ENCODE results near the gene WDFY4.

WDFY4 gene

DNA sequence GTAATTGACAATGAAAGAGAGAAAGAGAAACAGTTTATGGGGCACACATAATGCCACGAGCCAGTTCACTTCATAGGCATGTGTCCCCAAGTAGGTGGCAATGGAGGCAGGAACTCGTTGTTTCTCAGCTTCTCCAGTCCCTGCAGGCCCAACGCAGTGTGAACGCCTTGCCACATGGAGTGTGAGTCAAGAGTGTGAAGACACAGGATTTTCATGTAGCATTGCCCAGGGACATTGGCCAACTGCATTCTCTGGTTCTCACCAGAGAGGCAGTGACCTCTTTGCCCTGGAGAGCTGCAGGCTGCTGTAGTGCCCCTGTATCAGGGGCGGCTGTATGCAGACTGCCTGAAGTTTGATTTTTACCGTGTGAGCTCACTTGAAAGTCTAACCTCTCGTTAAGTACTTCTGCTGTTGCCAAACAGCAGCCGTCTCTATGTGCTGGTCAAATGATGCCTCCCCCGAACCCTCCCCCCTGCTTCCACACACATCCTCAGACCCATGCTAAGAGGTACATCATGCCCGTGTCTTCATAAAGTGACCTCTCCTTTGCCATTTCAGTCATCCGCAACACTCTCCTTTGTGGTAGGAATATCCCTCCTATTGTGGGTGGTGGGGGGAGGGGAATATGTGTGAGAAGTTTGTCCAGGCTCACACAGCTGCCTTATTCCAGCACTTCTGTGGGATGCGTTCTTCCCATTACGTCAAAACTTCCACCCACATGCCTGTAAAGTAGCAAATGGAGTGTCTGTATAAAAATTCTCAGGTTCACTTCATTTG, 242.3 kb downstream of the WDFY4 start:
- no peak for DNase-seq

DNA sequence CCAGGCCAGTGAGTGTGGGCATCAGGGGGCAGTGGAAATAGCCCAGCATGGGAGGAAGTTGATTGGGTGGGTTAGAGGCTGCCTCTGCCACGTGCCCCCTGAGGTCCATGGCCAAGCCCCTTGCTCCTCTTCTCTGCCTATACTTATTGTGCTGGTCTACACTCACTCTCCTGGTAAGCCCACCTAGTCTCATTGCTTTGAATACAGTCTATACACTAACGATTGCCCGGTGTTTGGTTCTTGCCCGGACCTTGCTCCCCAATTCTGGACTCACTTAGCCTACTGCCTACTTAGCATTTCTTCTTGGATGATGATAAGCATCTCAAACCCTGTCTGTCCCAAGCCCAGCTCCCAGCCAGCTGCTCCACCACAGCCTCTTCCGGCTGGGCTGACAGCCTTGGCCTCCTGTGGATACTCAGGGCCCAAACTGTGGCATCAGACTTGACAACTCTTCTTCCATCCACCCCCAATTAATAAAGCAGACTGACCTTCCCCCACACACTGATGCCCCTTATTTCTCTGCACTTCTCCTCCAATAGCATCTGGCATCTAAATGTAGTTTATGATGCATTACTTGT, 244.8 kb downstream of the WDFY4 start:
- no peak for DNase-seq

DNA sequence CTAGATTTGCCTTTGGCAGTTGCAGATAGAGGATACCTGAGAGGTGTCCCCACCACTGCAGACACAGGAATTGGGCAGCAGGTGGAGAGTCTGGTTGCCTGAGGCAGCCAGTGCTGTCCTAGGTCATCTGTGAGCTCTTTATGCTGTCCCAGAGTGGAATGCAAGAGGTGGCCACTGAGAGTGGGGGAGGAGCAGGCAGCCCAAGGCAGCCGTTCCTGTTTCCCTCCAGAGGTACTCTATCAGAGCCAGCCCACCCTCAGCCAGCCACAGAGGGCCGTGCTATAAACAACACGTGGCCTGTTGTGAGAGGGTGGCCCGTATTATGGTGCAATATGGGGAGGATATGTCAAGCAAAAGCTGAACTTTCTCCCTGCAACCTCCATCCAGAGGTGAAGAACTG, 246.5 kb downstream of the WDFY4 start:
- no peak for DNase-seq

DNA sequence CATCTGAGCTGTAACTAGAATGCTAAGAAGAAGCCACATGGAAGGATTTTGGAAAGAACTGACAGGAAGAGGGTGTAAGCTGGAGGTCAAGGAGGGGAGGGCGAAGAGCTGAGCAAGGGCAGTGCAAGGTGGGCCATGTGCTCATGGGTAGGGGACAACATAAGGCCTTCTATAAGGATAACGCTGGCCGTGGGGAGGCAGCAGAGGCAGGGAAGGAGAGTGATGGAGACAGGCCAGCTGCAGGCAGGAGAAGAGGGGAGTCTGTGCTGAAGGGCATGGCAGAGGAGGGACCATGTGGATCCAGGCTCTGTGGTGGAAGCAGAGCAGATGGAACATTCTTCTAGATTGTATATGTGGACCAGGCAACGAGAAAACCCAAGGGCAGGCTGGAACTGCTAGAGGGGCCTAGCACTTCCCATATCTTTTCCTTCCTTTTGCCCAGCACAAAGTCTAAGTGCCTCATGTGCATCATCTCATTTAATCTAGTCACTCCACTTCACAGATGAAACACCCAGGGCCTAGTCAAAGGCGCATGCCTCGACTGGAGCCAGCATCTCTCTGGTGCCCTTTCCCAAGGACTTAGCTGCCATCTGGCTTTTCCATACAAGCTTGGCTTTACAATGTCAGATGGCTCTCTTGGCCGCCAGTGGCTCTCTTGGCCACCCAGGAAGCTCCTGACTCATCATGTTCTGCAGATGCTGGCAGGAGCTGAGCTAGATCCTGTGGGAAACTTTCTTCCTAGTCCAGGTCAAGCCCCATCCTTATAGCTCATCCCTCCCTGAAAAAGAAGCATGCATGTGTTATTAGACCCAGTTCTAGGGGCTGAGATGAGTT, 248.4 kb downstream of the WDFY4 start:
- no peak for DNase-seq

DNA sequence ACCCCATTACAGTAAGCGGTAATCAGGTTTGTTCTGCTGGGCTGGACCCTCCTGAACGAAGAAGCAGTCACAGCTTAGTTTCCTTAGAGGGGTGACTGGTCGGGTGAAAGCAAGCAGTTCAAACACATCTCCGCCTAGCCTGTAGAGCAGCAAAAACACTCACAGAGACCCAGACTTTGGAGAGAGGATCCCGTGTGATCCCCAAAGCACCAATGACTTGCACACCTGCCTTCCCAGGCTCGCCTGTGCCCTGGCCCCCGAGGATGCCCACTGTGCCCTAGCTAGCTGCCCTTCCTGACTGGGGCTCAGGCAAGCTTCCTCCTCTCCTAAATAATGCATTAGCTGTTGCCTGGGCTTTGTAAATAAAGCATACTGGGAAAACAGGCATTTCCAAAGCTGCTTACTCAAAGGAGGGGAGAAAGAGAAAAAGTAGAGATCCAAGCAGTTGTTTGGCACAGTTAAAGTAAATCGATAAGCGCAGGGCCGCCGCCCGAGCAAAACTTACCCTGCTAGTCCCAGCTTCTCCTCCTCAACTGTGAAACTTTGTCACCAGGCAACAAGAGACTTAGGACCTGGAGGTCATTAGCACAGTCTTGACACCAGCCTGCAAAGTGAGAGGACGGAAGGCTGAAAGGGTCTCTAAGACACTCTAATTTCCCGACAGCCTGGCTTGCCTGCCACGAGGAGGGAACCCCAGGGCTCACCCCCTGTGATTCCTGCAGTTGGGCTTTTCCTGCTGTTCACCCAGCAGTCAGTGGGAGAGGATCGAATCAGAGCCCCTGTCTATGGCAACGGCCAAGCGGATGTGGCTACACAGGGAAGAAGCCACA, 250.2 kb downstream of the WDFY4 start:
- peak; percentile 13 for DNase-seq

DNA sequence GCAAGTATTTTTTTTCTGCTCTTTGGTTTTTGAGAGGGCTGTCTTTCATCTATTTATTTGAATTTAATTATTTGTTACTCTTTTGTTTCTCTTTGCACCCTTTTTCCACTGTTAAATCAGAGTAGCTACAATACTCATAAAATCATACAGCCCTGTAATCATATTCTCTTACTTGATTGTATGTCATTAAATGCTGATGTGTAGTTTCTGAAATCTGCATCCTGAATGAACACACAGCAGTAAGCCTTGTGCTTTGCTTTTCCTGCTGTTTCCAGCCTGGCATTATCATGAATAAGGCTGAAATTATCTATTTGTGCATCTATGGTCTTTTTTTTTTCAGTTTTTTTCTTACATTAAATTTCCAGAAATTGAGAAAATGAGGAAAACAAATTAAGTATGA, 250.9 kb downstream of the WDFY4 start:
- no peak for DNase-seq

GRCh38 chr10:48937796-48938195, 253.1 kb downstream of the WDFY4 start:
- no peak for DNase-seq

DNA sequence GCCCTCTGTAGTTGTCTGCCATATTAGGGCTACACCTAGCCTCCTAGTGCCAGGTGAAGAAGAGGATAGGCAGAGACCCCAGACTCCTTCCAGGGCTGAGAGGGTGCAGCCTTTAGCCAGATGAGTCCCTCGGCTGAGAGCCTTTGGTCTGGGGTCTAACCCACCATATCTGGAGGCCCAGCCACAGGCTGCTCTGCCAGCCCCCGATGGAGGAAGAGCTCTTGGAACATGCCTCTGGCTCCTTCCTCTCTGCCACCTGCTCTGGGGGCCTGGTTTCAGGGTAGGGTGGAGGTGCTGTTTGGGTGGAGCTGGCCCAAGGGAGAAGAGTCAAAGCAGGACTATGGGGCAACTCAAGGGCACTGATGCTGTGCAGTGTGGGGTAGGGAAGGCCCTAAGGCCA, 253.6 kb downstream of the WDFY4 start:
- no peak for DNase-seq

- no peak for DNase-seq
Measured at GRCh38 chr10:48938990-48939536, 254.4 kb downstream of the WDFY4 start.

GRCh38 chr10:48939790-48940325, 255.2 kb downstream of the WDFY4 start, which contains the start of gene LRRC18:
TSS of gene LRRC18 (minus strand) at chr10:48939840. CDS start at chr10:48914155, 25,685 bp downstream.
- no peak for DNase-seq

- no peak for DNase-seq
Measured at GRCh38 chr10:48940372-48940771, 255.7 kb downstream of the WDFY4 start.

GRCh38 chr10:48940958-48941357, 256.3 kb downstream of the WDFY4 start:
- DNase-seq, result no peak

DNA sequence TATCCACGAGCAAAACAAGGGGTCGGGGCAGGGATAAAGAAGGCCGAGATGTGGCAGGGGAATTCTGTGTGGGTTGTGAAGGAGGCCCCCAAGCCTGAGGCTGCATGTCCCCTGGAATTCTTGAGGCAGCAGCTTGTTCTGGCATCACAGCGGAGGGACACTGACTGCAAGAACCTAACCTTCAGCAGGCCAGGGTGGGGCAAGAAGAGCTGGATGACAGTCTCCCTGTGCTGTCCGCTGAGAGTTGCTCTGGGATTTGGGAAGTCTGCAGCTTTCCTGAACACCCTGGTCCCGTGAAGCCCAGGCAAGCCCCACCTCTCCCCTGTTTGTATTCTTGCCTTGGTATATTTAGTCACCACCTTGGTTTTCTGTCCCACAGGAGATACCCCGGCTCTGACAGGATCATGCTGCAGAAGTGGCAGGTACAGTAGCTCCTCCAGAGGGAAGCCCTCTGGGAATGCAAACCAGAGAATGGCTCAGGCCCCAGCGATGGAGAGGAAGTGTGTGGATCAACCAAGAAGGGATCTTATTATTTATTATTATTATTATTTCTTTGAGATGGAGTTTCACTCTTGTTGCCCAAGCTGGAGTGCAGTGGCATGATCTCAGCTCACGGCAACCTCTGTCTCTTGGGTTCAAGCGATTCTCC, 256.9 kb downstream of the WDFY4 start:
- no peak for DNase-seq

DNA sequence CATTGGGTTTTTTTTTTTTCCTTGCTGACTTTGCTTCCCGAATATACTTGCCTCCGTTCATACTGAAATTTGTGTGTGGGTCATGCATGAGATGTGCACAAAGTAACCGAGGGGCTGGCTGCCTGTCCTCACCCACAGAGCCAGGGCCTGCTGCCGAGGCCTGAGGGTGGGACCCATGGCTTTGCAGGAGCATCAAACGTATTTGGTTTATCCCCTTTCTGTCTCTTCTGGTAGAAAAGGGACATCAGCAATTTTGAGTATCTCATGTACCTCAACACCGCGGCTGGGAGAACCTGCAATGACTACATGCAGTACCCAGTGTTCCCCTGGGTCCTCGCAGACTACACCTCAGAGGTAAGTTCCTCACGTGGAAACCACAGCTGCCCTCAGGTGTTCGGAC, 258.4 kb downstream of the WDFY4 start:
- no peak for DNase-seq

DNA sequence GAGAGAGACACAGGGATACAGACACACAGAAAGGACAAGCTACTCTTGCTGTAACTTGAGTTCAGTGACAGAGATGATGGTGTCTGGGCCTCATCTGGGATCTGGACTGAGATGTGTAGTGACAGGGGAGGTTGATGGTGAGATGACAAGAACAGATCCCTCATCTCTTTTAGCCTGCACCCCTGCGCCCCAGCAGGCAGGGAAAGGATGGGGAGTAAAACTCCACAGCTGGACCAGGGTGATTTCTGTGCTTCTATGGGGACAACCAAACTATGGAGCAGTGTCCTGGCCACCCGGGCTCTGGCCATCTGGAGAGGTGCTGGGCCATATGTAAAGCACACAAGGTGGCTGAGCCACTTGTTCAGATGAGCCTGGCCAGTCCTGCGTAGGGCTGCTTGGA, 259.5 kb downstream of the WDFY4 start:
- no peak for DNase-seq

DNA sequence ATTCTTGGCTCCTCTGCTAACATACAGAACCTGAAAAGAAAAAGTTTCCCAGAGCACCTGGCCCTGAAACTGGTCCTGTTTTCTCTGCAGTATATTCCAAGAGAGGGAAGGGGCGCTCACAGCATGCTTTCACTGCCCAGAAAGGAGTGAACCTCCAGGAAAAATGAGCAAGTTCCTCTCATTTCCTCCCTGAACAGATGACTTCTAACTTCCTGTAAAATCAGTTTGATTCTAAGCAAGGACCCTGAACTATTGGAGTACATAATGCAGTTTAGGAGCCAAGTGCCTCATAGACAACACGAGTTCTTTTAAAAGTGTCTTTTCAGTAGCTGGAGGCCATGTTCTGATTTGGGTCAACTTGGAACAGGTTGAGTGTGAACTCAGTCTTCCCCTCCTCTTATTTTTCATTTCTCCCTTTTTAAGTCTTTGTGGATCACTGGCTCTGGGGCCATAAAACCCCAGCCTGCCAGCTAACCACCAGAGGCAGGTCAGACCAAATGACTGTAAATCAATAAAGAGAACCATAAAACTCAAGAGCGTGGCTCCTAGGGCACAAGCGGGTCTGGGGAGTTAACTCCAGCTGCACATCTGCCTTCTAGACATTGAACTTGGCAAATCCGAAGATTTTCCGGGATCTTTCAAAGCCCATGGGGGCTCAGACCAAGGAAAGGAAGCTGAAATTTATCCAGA, 260.9 kb downstream of the WDFY4 start:
- DNase-seq, result no peak

GRCh38 chr10:48946332-48946731, 261.7 kb downstream of the WDFY4 start:
- no peak for DNase-seq

- no peak for DNase-seq
Measured at GRCh38 chr10:48946891-48947500, 262.3 kb downstream of the WDFY4 start.

DNA sequence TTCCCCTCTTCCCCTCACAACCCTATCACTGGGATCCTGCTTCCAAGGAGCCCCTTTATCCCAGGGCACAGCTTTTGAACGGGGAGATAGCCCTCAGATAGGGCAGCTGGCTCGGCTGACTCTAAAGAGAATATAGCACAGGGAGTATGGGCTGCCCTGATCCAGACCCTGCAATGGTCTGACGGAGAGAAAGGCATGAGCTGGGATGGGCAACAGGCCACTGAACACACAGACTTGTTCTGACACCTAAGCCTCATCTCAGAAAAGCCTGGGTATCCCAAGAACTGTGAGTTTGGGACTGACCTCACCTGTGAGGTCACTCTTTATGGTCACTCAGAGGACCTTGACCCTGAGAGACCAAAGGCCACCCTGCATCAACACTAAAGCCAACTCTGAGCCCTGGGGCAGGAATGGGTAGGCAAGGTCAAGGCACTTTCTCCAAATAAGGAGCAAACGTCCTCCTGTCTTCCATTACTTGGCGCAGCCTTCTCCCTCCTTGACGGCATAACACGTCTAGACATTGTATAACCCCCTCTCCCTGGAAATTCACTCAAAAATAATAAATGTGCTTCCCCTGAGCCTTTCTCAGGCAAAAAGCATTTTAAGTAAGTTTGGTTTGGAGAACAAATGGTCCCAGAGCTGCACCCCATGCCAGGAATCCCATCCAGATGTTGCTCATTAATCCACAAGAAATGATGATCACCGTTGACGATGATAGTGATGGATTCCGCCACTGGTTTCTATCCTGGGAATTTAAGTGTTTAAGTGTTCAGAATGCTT, 263.2 kb downstream of the WDFY4 start:
- no peak for DNase-seq

All from NK-92 treated with Interleukin-12 subunit alpha and Interleukin-12 subunit beta, amount 100 ng/mL, for 24 hours (cell line).